ENCODE results near the gene GK2. TPM values are rescaled to one million over a fixed set of nuclear protein-coding genes. Genes with fewer than 3 reads are reported as not detected.

Gene GK2
- total and polyA plus RNA-seq, 10 donors, result not detected

DNA sequence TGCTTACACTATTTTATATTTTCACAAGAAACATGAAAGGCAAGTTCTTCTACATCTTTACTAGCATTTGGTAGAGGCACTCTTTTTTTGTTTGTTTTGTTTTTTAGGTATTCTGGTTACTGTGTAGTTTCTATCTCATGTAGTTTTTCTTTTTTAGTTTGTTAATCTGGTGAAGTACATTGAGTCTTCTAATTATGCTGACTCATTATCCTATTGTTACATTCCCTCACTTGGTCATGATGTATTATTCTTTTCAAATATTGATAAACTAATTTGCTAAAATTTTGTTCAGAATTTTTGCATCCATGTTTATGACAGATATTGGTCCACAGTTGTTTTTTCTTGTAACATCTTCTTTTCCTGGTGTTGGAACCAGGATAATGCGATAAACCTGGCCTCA lies 4.7 kb downstream of the GK2 start:
- WGBS, 5 donors, result 83 to 96% (median 92%) methylated on average over 1 of the region's 1 CpG

DNA sequence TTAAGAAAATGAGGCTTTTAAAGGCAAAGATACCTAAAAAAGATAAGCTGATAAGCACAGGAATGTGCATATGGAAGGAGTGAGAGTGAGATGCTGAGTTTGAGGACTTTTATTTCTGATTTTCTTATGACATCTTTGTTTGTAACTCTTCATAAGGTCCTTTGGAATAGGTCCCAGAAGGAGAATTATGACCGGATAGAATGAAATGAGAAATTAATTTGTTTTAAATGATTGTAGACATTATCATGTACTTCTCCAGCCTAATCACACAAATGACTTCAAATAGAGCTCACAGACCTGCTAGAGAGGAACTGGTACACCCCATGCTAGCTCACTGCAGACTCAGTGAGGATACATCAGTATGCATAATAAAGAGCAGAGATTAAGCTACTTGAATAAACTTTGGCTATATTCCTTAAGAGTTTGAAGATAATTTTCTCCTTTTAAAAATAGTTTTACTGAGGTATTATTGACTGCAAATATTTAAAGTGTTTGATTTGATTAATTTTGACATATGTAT lies 5.6 kb downstream of the GK2 start:
- DNase-seq, result no peak
- H3K4me1 ChIP-seq, result no peaks in the 10 kb centered on the region
- 82 to 89% (median 84%) methylated on average over 1 of the region's 1 CpG for WGBS, 5 donors

More for the DNA sequence above, 4.7 kb downstream of the GK2 start:
- Histone ChIP-seq H3K36me3 (no peaks in the 10 kb centered on the region), H3K27ac (no peak overlapping the region), H3K9me3 (peaks cover 0 to 7% (median 0%) of the 10 kb centered on the region in 8 donors), H3K4me3 (no peak overlapping the region), H3K27me3 (replicated peaks in 1 of 7) (no peaks in the 10 kb centered on the region), H3K4me1 (no peaks in the 10 kb centered on the region)
- DNase-seq, result no peak
- no peak for TF ChIP-seq POLR2AphosphoS5 (IDR thresholded peaks at IDR 0.05)
- TF ChIP-seq, protein P1, sequence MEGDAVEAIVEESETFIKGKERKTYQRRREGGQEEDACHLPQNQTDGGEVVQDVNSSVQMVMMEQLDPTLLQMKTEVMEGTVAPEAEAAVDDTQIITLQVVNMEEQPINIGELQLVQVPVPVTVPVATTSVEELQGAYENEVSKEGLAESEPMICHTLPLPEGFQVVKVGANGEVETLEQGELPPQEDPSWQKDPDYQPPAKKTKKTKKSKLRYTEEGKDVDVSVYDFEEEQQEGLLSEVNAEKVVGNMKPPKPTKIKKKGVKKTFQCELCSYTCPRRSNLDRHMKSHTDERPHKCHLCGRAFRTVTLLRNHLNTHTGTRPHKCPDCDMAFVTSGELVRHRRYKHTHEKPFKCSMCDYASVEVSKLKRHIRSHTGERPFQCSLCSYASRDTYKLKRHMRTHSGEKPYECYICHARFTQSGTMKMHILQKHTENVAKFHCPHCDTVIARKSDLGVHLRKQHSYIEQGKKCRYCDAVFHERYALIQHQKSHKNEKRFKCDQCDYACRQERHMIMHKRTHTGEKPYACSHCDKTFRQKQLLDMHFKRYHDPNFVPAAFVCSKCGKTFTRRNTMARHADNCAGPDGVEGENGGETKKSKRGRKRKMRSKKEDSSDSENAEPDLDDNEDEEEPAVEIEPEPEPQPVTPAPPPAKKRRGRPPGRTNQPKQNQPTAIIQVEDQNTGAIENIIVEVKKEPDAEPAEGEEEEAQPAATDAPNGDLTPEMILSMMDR (IDR thresholded peaks at IDR 0.05 in 8 of 11, conservative IDR thresholded peaks at IDR 0.05 in 3 of 11), result no peak
- no peak for TF ChIP-seq POLR2A (IDR thresholded peaks at IDR 0.05)
- intact Hi-C loops (cut with DNase I; ENCODE audit: low total_unique reads), result no loop called here

DNA sequence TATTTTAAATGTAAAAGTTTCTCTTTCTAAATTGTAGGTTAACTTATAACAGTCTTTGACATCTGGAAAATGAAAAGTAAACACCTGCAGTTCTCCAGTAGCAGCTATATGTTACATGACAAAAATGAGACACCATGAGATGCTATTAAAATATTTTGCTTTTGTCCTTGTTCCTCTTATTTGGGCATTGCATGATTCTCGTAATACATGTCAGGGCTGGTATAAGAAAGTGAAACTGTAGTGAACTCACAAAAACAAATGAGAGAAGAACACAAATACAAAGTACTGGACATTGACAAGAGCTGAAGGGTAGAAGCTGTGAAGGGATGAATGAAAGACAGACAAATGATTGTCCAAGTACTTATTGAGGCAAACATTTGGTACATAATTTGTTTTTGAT lies 9.0 kb downstream of the GK2 start:
- intact Hi-C loops (cut with DNase I; ENCODE audit: low total_unique reads), result no loop called here
- no peak for TF ChIP-seq POLR2AphosphoS5 (IDR thresholded peaks at IDR 0.05)
- TF ChIP-seq POLR2A (IDR thresholded peaks at IDR 0.05), result no peak
- TF ChIP-seq, protein P1 (IDR thresholded peaks at IDR 0.05 in 8 of 11, conservative IDR thresholded peaks at IDR 0.05 in 3 of 11), result no peak
- no peak overlapping the region for H3K27ac ChIP-seq
- H3K4me3 ChIP-seq, result no peak overlapping the region
- 56 to 81% (median 59%) methylated on average over 1 of the region's 1 CpG for WGBS, 5 donors
- no peak for DNase-seq
- no peaks in the 10 kb centered on the region for H3K9me3 ChIP-seq
- H3K36me3 ChIP-seq, result no peaks in the 10 kb centered on the region
- no peaks in the 10 kb centered on the region for H3K4me1 ChIP-seq
- no peaks in the 10 kb centered on the region for H3K27me3 ChIP-seq (replicated peaks in 1 of 7)

More for the DNA sequence above, 5.6 kb downstream of the GK2 start:
- TF ChIP-seq, protein P1 (IDR thresholded peaks at IDR 0.05 in 8 of 11, conservative IDR thresholded peaks at IDR 0.05 in 3 of 11), result no peak
- TF ChIP-seq POLR2AphosphoS5 (IDR thresholded peaks at IDR 0.05) (no peak), POLR2A (IDR thresholded peaks at IDR 0.05) (no peak)
- Histone ChIP-seq H3K36me3 (no peaks in the 10 kb centered on the region), H3K27ac (no peak overlapping the region), H3K4me3 (no peak overlapping the region), H3K27me3 (replicated peaks in 1 of 7) (no peaks in the 10 kb centered on the region), H3K9me3 (peaks cover 0 to 4% (median 0%) of the 10 kb centered on the region in 8 donors)
- intact Hi-C loops (cut with DNase I; ENCODE audit: low total_unique reads), result no loop called here

DNA sequence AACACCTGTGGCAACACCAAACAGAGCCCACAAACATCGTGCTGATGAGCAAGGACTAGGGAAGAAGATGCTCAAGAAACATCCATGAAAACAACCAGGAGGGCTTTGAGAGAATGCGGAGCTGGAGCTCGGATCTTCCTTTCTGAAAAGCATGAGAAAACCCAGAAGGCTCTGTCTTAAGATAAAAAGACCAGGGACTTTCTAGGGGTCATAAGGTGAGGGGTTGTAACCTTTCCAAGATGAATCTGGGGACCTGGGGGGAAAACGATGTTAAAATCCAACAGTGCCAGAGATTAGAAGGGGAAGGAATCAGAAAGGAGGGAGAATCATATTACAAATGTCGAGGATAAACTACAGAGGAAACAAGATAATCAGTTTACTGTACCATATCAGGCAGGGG lies 10.1 kb downstream of the GK2 start:
- DNase-seq, result no peak
- Histone ChIP-seq H3K36me3 (no peaks in the 10 kb centered on the region), H3K4me3 (no peak overlapping the region), H3K27me3 (replicated peaks in 1 of 7) (no peaks in the 10 kb centered on the region), H3K27ac (no peak overlapping the region), H3K4me1 (no peaks in the 10 kb centered on the region), H3K9me3 (no peaks in the 10 kb centered on the region)
- 51 to 80% (median 65%) methylated on average over 5 of the region's 5 CpGs for WGBS, 5 donors
- intact Hi-C loops (cut with DNase I; ENCODE audit: low total_unique reads), result no loop called here
- TF ChIP-seq POLR2AphosphoS5 (IDR thresholded peaks at IDR 0.05), result no peak
- TF ChIP-seq POLR2A (IDR thresholded peaks at IDR 0.05), result no peak
- TF ChIP-seq, protein P1 (IDR thresholded peaks at IDR 0.05 in 8 of 11, conservative IDR thresholded peaks at IDR 0.05 in 3 of 11), result no peak
